ENCODE measurements around the gene MYRFL.

The MYRFL gene

GRCh38 chr12:69897744-69898143 is 72.7 kb downstream of the MYRFL start:
- DNase-seq (ENCODE audit: low spot score): no peak

GRCh38 chr12:69898236-69898635 is 73.2 kb downstream of the MYRFL start:
- no peak for DNase-seq (ENCODE audit: low spot score)

- DNase-seq (ENCODE audit: low spot score): peak; percentile 76
These were observed 75.7 kb downstream of the MYRFL start for GRCh38 chr12:69900720-69901131.

- no peak for DNase-seq (ENCODE audit: low spot score)
These were observed 76.3 kb downstream of the MYRFL start for GRCh38 chr12:69901221-69901905.

- no peak for DNase-seq (ENCODE audit: low spot score)
These were observed 78.5 kb downstream of the MYRFL start for GRCh38 chr12:69903548-69903947.

GRCh38 chr12:69904777-69905176 is 79.8 kb downstream of the MYRFL start:
- DNase-seq (ENCODE audit: low spot score): no peak

GRCh38 chr12:69905801-69906200 is 80.8 kb downstream of the MYRFL start:
- DNase-seq (ENCODE audit: low spot score): no peak

- no peak for DNase-seq (ENCODE audit: low spot score)
These were observed 81.6 kb downstream of the MYRFL start for GRCh38 chr12:69906411-69907216.

- no peak for DNase-seq (ENCODE audit: low spot score)
These were observed 83.2 kb downstream of the MYRFL start for GRCh38 chr12:69908203-69908602.

GRCh38 chr12:69910694-69911093 is 85.7 kb downstream of the MYRFL start:
- DNase-seq (ENCODE audit: low spot score): no peak

GRCh38 chr12:69913526-69913925 is 88.5 kb downstream of the MYRFL start:
- DNase-seq (ENCODE audit: low spot score): no peak

GRCh38 chr12:69915964-69916363 is 90.9 kb downstream of the MYRFL start:
- no peak for DNase-seq (ENCODE audit: low spot score)

- no peak for DNase-seq (ENCODE audit: low spot score)
These were observed 91.7 kb downstream of the MYRFL start for GRCh38 chr12:69916544-69917235.

- no peak for DNase-seq (ENCODE audit: low spot score)
These were observed 93.3 kb downstream of the MYRFL start for GRCh38 chr12:69918287-69918686.

GRCh38 chr12:69919495-69919894 is 94.5 kb downstream of the MYRFL start:
- no peak for DNase-seq (ENCODE audit: low spot score)

GRCh38 chr12:69921831-69922230 is 96.8 kb downstream of the MYRFL start:
- no peak for DNase-seq (ENCODE audit: low spot score)

- no peak for DNase-seq (ENCODE audit: low spot score)
These were observed 98.0 kb downstream of the MYRFL start for GRCh38 chr12:69922999-69923398.

- no peak for DNase-seq (ENCODE audit: low spot score)
These were observed 100.3 kb downstream of the MYRFL start for GRCh38 chr12:69925291-69925690.

GRCh38 chr12:69927164-69927563 is 102.1 kb downstream of the MYRFL start:
- DNase-seq (ENCODE audit: low spot score): no peak

- no peak for DNase-seq (ENCODE audit: low spot score)
These were observed 104.1 kb downstream of the MYRFL start for GRCh38 chr12:69929125-69929524.

- DNase-seq (ENCODE audit: low spot score): no peak
These were observed 104.5 kb downstream of the MYRFL start for GRCh38 chr12:69929531-69929930.

- no peak for DNase-seq (ENCODE audit: low spot score)
These were observed 106.5 kb downstream of the MYRFL start for GRCh38 chr12:69931569-69931968.

GRCh38 chr12:69932154-69932553 is 107.1 kb downstream of the MYRFL start:
- no peak for DNase-seq (ENCODE audit: low spot score)
